Nephron (organoid): Measurements from ENCODE around the gene ARHGAP31.

Source experiments
- H3K27ac Mint-ChIP-seq, 3 experiments: 2 replicates each; pipeline ENCODE4 v1.8.0; 2020; ENCODE audit warnings: mixed read lengths in 3 of 3, mild to moderate bottlenecking in 2 of 3, moderate library complexity in 1 of 3
- H3K27me3 Mint-ChIP-seq: 2 replicates; pipeline ENCODE4 v1.8.0; 2021; ENCODE audit warnings: low read depth, mild to moderate bottlenecking, moderate library complexity, mixed read lengths
- H3K36me3 Mint-ChIP-seq: 2 replicates; pipeline ENCODE4 v1.8.0; 2020; ENCODE audit warnings: low read depth, mixed read lengths
- H3K4me1 Mint-ChIP-seq: 2 replicates; pipeline ENCODE4 v1.8.0; 2020; ENCODE audit warnings: mixed read lengths
- H3K4me3 Mint-ChIP-seq, 3 experiments: 2 replicates each; pipeline ENCODE4 v1.8.0; 2020; ENCODE audit warnings: mild to moderate bottlenecking in 3 of 3, mixed read lengths in 3 of 3, moderate library complexity in 2 of 3
- H3K9me3 Mint-ChIP-seq: 2 replicates; pipeline ENCODE4 v1.8.0; 2020; ENCODE audit warnings: mixed read lengths
- TF ChIP-seq, protein P1 (sequence below), 3 experiments: fragments of 200-600 bp; sonication (generic); IDR thresholded peaks; one replicate each; pipeline ENCODE4 v1.5.0; 2021; ENCODE audit warnings: antibody characterized with exemption in 3 of 3; ENCODE audit not compliant: unreplicated experiment in 3 of 3

The ARHGAP31 gene

DNA sequence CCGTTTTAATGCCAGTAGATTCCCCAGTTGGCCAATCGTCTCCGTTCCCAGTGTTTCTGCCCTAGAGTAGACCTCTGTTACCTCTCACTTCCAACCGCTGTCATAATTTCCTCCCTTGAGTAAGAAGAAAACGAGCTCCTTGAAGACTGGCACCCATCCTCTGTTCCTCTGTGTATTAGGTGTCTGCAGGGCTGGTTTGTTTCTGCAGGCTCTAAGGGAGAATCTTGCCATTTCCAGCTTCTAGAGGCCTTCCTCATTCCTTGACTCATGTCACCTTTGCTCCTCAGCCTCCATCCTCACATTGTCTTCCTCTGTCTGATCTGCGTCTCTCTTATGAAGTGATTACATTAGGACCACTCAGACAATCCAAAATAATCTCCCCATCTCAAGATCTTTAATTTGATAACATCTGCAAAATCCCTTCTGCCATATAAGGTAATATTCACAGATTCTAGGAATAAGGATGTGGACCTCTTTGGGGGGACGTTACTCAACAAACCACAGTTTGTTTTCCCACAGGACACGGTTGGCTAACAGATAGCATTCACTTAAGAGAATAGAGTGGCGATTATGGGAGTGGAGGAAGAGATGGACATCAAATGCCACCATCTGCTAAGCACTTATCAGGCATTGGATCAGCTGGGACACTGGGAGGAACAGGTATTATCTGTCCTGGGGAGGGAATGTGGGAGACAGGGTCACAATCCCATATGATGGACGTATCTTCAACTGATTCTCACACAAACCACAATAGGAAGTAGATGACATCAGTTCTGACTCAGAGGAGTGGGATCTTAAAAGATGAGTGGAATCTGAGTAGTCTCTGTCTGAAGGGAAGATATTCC, 17.1 kb downstream of the ARHGAP31 start:
- peaks cover 42% of the 10 kb centered on the region for H3K4me1 Mint-ChIP-seq
- TF ChIP-seq, protein P1, sequence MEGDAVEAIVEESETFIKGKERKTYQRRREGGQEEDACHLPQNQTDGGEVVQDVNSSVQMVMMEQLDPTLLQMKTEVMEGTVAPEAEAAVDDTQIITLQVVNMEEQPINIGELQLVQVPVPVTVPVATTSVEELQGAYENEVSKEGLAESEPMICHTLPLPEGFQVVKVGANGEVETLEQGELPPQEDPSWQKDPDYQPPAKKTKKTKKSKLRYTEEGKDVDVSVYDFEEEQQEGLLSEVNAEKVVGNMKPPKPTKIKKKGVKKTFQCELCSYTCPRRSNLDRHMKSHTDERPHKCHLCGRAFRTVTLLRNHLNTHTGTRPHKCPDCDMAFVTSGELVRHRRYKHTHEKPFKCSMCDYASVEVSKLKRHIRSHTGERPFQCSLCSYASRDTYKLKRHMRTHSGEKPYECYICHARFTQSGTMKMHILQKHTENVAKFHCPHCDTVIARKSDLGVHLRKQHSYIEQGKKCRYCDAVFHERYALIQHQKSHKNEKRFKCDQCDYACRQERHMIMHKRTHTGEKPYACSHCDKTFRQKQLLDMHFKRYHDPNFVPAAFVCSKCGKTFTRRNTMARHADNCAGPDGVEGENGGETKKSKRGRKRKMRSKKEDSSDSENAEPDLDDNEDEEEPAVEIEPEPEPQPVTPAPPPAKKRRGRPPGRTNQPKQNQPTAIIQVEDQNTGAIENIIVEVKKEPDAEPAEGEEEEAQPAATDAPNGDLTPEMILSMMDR (IDR thresholded peaks at IDR 0.05; ENCODE audit: unreplicated experiment in 3 of 3), result no peak
- no peaks in the 10 kb centered on the region for H3K27me3 Mint-ChIP-seq
- H3K4me3 Mint-ChIP-seq, result no peak overlapping the region
- peaks cover 24% of the 10 kb centered on the region for H3K36me3 Mint-ChIP-seq
- peak overlapping the region in 2 of 3 experiments; percentile 4 to 21 for H3K27ac Mint-ChIP-seq
- no peaks in the 10 kb centered on the region for H3K9me3 Mint-ChIP-seq

DNA sequence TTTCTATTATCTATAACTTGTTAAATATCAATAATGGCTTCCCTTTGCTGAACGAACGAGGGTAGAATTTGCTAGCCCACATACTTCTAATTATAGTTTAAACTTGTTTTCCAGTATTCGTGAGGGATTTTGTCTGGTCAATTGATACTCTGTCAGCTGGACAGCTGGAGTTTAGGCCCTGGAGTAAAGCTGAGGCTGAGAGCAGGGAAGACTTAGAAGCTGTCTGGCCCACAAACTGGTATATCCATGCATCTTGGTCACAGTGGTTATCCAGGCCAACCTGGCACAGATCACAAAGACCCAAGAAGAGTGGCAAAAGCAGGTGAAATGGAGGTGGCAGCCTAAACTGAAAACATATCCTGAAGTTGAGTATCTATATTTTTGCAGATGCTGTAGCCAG, 19.3 kb downstream of the ARHGAP31 start:
- TF ChIP-seq, protein P1 (IDR thresholded peaks at IDR 0.05; ENCODE audit: unreplicated experiment in 3 of 3), result no peak
- Mint-ChIP-seq H3K27me3 (no peaks in the 10 kb centered on the region), H3K4me1 (peaks cover 55% of the 10 kb centered on the region), H3K9me3 (no peaks in the 10 kb centered on the region), H3K4me3 (peak overlapping the region in 2 of 3 experiments; percentile 13 to 54), H3K27ac (peak overlapping the region in 2 of 3 experiments; percentile 63 to 64), H3K36me3 (peaks cover 20% of the 10 kb centered on the region)

DNA sequence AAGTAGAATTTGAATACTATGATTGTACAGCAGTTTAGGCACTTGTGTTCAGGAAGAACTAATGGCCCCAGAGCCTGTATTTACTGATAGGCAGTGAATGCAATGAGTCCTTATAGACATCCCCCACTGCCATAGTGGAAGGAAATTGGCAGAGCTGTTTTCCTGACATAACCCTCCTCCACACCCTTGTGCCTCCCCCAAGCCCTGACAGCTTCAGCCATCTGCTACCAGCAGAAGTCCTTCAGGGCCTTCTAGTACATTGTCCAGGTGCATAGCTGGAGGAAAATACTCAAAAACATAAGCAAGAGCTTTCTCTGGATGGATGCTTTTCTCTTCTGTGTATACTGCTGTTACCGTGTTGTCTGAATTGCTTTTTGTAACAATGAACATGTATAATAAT, 20.6 kb downstream of the ARHGAP31 start:
- Mint-ChIP-seq H3K27me3 (no peaks in the 10 kb centered on the region), H3K27ac (no peak overlapping the region), H3K4me3 (no peak overlapping the region), H3K4me1 (peaks cover 65% of the 10 kb centered on the region), H3K9me3 (no peaks in the 10 kb centered on the region), H3K36me3 (peaks cover 16% of the 10 kb centered on the region)
- TF ChIP-seq, protein P1 (IDR thresholded peaks at IDR 0.05; ENCODE audit: unreplicated experiment in 3 of 3), result no peak

DNA sequence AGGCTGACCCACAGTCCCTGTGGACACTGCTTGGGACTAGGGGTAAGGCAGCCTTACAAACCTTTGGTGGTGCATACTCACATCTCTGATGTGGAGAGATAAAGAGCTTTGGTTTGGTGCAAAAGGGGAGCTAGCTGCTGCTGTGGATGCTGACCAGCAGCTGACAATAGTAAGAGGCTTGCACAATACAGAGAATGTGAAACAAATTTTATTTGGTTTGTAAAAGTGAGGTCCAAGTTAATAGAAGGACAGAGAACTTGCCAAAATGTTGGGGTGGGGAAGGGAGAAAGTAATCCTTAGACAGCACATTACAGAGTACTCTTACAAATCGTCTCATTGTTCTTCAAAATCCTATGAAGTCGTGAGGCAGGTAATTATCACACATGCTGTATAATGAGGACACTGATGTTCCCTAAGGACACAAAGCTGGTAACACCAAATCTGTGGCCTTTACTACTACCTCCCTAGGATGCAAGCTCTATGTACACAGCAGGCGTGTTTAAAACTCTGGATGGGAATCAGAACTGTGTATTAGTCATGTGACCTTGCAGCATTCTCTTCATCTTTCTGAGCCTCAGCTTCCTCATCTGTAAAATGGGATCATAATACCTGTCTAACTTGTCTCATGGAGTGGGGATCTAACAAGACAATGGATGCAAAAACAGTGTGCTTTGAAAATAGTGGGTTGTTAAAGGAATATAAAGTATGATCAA, 21.6 kb downstream of the ARHGAP31 start:
- Mint-ChIP-seq H3K36me3 (peaks cover 14% of the 10 kb centered on the region), H3K27me3 (no peaks in the 10 kb centered on the region), H3K4me1 (peaks cover 72% of the 10 kb centered on the region), H3K27ac (peak overlapping the region in 1 of 3 experiments; percentile 15), H3K9me3 (no peaks in the 10 kb centered on the region), H3K4me3 (no peak overlapping the region)
- TF ChIP-seq, protein P1 (IDR thresholded peaks at IDR 0.05; ENCODE audit: unreplicated experiment in 3 of 3), result no peak

DNA sequence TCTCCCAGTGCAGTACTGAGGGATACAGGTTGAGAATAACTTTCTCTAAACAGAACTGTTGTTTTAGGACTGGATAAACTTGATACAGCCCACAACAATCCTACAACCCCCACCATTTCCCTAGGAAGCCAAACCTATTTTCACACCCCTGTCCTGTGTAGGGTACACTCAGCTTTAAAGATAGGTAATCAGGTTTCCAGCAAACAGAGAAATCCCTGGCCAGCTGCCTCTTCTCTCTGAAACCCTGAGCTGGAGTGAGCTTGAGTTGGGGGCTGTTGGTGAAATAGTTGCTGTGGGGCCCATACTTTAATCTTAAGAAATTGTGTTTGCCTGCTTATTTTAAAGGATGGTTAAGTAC, 22.1 kb downstream of the ARHGAP31 start:
- Mint-ChIP-seq H3K36me3 (peaks cover 10% of the 10 kb centered on the region), H3K9me3 (no peaks in the 10 kb centered on the region), H3K27me3 (no peaks in the 10 kb centered on the region), H3K4me3 (no peak overlapping the region), H3K4me1 (peaks cover 74% of the 10 kb centered on the region), H3K27ac (peak overlapping the region; percentile 20 to 65 (median 41))
- TF ChIP-seq, protein P1 (IDR thresholded peaks at IDR 0.05; ENCODE audit: unreplicated experiment in 3 of 3), result no peak
